ENCODE measurements around the gene CLEC4G.

- TF ChIP-seq CTCF (IDR thresholded peaks at IDR 0.05; ENCODE audit: low read depth, low read length): no peak
- no peak for TF ChIP-seq EZH2phosphoT487 (IDR thresholded peaks at IDR 0.05; ENCODE audit: low read depth)
Measured at GRCh38 chr19:7730286-7731217, 1.4 kb downstream of the CLEC4G start.

Data from OCI-LY3 (cell line).